HFF-Myc (cell line): Measurements from ENCODE around the gene SNRPA.

ENCODE experiments used
- DNase-seq: peaks from one replicate; pipeline ENCODE4 v3.0.0-alpha.2; 2011; ENCODE audit warnings: low read depth; ENCODE audit errors: extremely low read depth
- H3K4me3 ChIP-seq: replicated peaks from 2 replicates; pipeline ENCODE4 v1.5.1; 2011; ENCODE audit warnings: low read depth, mild to moderate bottlenecking, control low read depth, low read length
- TF ChIP-seq, protein P1 (sequence below): IDR thresholded peaks from 2 replicates; pipeline ENCODE4 v1.5.1; 2012; ENCODE audit warnings: mild to moderate bottlenecking, low read depth, low read length, control low read depth; ENCODE audit errors: missing control alignments

The SNRPA gene

DNA sequence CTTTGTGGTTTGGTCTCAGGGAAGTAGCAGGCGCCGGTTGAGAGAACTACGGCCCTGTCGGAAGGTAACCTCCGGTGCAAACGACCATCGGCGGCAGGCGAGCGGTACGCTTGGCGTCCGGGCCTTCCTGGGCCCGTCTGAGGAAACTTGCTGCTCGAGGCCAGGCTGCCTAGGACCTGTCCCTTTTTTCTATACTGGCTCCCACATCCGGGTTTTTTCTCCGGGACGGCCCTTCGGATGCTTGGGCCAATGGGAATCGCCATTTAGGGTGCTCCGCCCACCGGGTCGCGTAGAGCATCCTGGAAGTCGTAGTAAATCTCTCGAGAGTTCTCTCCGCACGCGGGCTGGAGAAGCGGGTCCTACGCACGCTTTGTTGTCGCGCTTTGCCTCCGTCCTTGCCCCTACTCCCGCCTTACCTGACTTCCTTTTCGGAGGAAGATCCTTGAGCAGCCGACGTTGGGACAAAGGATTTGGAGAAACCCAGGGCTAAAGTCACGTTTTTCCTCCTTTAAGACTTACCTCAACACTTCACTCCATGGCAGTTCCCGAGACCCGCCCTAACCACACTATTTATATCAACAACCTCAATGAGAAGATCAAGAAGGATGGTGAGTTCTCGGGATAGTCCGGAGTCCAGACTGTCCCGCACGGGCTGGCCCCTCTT, at the start of gene SNRPA:
Gene SNRPA (plus strand): TSS at position 330 of the 664 bp plus-strand sequence. CDS start 206 bp downstream, at position 536.
- TF ChIP-seq, protein P1, sequence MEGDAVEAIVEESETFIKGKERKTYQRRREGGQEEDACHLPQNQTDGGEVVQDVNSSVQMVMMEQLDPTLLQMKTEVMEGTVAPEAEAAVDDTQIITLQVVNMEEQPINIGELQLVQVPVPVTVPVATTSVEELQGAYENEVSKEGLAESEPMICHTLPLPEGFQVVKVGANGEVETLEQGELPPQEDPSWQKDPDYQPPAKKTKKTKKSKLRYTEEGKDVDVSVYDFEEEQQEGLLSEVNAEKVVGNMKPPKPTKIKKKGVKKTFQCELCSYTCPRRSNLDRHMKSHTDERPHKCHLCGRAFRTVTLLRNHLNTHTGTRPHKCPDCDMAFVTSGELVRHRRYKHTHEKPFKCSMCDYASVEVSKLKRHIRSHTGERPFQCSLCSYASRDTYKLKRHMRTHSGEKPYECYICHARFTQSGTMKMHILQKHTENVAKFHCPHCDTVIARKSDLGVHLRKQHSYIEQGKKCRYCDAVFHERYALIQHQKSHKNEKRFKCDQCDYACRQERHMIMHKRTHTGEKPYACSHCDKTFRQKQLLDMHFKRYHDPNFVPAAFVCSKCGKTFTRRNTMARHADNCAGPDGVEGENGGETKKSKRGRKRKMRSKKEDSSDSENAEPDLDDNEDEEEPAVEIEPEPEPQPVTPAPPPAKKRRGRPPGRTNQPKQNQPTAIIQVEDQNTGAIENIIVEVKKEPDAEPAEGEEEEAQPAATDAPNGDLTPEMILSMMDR = no peak
- peak; percentile 97 for DNase-seq
- H3K4me3 ChIP-seq = peak within 1 kb of the TSS; percentile 95

DNA sequence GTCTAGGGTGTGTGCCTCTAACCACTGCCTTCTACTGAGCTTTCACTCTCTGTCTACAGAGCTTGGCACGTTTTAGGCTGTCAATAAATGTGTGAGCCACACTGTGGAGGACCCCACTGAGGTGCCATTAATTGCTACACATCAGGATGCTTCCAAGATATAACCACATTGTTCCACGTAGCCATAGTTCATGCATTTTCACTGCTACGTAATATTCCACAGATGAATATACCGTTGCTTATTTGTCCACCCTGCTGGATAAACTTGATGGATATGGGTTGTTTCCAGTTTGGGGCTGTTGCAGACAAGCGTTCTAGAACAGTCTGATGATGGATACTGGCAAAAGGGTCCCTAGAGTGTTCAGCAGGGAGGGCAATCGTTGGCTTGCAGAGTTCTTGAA, 49.2 kb upstream of the SNRPA start:
- TF ChIP-seq, protein P1 = no peak
- no peak for DNase-seq
- H3K4me3 ChIP-seq = no peak overlapping the region

DNA sequence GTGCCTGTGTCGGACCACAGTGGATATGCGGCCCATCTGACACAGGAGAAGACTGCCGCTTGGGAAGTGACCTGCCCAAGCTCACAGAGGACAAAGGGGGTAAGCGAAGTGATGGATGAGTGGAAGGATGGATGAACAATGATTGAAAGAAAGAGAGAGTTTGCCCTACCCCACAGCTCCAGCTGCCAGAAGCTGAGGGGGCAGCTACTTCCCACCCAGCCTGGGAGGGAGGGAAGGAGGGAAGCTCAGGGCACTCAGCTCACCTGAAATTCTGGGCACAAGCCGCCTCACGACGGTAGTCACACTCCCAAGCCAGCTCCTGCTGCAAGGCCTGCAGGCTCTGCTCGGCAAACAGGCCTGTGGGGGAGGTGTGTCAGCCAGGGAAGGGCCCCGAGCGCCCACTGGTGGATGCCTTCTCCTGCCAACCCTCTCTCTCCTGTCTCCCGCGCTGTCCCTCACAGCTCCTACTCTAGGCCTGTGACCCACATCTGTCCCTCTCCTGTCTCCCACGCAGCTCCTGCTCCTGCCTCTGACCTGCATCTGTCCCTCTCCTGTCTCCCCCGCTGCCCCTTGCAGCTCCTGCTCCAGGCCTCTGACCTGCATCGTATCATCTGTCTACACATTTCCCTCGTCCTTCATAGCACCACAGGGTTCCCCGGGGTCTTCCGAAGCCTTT, 48.5 kb upstream of the SNRPA start:
- no peak for DNase-seq
- no peak overlapping the region for H3K4me3 ChIP-seq
- TF ChIP-seq, protein P1 = peak; percentile 51

DNA sequence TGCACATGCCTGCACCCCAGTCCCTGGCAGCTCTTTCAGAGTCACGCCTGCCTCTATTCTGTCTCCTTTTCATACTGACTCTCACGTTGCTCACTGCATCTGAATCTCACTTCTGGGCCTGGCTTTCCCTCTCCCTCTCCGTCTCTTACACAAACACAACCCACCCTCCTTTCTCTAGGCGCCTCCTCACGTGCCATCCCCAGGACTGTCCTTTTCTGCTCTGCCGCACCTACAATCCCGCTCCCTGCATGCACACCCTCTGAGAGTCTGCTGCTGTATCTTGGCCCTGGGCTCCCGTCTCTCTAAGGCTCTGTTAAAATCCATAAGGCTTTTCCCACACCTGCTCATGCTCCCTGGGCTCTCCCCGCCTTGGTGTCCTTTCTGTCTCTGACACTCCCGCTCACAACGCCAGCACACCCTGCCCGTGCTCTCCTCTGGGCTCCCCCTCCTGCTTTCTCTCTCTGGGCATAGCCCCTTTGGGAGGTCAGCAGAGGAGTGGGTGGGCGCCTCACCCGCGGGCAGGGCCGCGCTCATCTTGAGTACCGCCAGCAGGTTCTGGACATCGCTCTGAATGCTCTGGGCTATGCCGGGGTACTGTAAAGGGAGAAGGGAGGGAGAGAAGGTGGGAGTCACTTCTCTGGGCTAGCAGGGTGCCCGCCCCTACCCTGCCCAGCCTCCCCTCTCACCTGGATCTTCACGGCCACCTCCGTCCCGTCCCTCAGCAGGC, 47.8 kb upstream of the SNRPA start:
- no peak for DNase-seq
- H3K4me3 ChIP-seq = no peak overlapping the region
- TF ChIP-seq, protein P1 = no peak

DNA sequence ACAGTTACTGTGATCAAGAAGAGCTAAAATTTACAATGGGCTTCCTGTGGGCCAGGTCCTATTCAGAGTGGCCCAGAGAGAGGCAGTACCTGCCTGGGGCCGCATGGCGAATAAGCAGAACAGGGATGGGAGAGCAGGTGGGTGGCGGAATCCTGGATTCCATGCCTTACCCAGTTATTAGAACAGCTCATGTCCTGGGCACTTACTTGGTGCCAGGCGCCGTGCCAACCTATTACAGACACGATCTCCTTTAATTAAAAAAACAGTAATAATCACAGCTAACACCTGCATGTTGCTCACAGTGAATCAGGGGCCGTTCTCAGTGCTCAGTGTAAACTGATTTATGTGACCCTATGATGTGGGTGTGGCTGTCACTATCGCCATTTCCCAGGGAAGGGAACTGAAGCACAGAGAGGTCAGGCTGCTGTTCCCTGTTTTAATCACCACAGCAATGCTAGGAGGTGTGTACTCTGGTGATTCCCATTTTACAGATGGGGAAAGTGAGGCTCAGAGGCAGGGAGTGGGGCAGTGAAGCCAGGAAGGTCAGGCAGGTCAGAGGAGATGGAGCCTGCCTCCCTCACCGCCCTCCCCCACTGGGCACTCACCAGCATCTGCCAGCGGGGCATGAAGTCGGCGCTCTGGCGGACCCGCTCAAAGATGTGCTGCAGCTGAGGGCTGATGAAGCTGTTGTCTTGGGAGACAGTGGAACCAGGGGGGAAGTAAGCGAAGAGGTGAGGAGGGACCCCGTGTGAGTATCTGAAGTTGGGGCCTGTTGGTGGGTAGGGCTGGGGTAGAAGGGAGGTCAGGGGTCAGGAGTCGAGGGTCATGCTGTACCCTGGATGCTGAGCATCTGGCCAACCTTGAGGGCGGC, 46.3 kb upstream of the SNRPA start:
- no peak for DNase-seq
- TF ChIP-seq, protein P1 = no peak

DNA sequence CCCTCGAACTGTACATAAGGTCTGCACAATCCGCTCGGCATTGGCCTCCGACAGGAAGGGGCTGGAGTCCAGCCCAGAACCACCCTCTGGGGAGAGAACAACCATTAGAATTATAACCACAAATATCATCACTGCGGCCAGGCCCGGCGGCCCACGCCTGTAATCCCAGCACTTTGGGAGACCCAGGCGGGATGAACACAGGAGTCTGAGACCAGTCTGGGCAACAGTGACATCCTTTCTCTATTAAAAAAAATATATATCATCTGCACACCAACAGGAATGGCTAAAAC, 45.7 kb upstream of the SNRPA start:
- no peak for DNase-seq
- TF ChIP-seq, protein P1 = no peak
- no peak overlapping the region for H3K4me3 ChIP-seq

More for the DNA sequence above, 46.3 kb upstream of the SNRPA start:
- H3K4me3 ChIP-seq = no peak overlapping the region
